ENCODE measurements around the gene GCH1. TPM values are rescaled to one million over a fixed set of nuclear protein-coding genes. Genes with fewer than 3 reads are reported as not detected.

The GCH1 gene
- total RNA-seq, 1 donor from 2014 or later = 1.7 TPM

- H3K36me3 ChIP-seq = no peaks in the 10 kb centered on the region
- no peak for DNase-seq
- H3K27me3 ChIP-seq (ENCODE audit: low read depth) = no peaks in the 10 kb centered on the region
- H3K4me3 ChIP-seq = no peak overlapping the region
- no peak overlapping the region for H3K27ac ChIP-seq (replicated peaks)
- H3K4me1 ChIP-seq = no peaks in the 10 kb centered on the region
- peaks cover 10% of the 10 kb centered on the region for H3K9me3 ChIP-seq (replicated peaks)
- no peak for TF ChIP-seq CTCF (IDR thresholded peaks at IDR 0.05; ENCODE audit: borderline replicate concordance)
- intact Hi-C loops (cut with micrococcal nuclease) = no loop called here
These were observed 84.2 kb downstream of the GCH1 start for GRCh38 chr14:54818201-54819133.

- Histone ChIP-seq H3K4me3 (no peak overlapping the region), H3K36me3 (no peaks in the 10 kb centered on the region), H3K27ac (replicated peaks) (no peak overlapping the region), H3K27me3 (ENCODE audit: low read depth) (no peaks in the 10 kb centered on the region), H3K9me3 (replicated peaks) (peaks cover under 1% of the 10 kb centered on the region), H3K4me1 (no peaks in the 10 kb centered on the region)
- DNase-seq = no peak
- no peak for TF ChIP-seq CTCF (IDR thresholded peaks at IDR 0.05; ENCODE audit: borderline replicate concordance)
- intact Hi-C loops (cut with micrococcal nuclease) = no loop called here
These were observed 85.1 kb downstream of the GCH1 start for GRCh38 chr14:54817506-54817905.

GRCh38 chr14:54816450-54816849 is 86.2 kb downstream of the GCH1 start:
- intact Hi-C loops (cut with micrococcal nuclease) = no loop called here
- H3K27me3 ChIP-seq (ENCODE audit: low read depth) = no peaks in the 10 kb centered on the region
- H3K27ac ChIP-seq (replicated peaks) = no peak overlapping the region
- H3K4me3 ChIP-seq = no peak overlapping the region
- no peak for TF ChIP-seq CTCF (IDR thresholded peaks at IDR 0.05; ENCODE audit: borderline replicate concordance)
- H3K4me1 ChIP-seq = no peaks in the 10 kb centered on the region
- DNase-seq = no peak
- H3K36me3 ChIP-seq = no peaks in the 10 kb centered on the region
- H3K9me3 ChIP-seq (replicated peaks) = no peaks in the 10 kb centered on the region

GRCh38 chr14:54815515-54815914 is 87.1 kb downstream of the GCH1 start:
- H3K9me3 ChIP-seq (replicated peaks) = no peaks in the 10 kb centered on the region
- H3K4me3 ChIP-seq = no peak overlapping the region
- no peak for TF ChIP-seq CTCF (IDR thresholded peaks at IDR 0.05; ENCODE audit: borderline replicate concordance)
- no peaks in the 10 kb centered on the region for H3K36me3 ChIP-seq
- intact Hi-C loops (cut with micrococcal nuclease) = no loop called here
- DNase-seq = no peak
- H3K27ac ChIP-seq (replicated peaks) = no peak overlapping the region
- no peaks in the 10 kb centered on the region for H3K4me1 ChIP-seq
- H3K27me3 ChIP-seq (ENCODE audit: low read depth) = no peaks in the 10 kb centered on the region

GRCh38 chr14:54815016-54815415 is 87.6 kb downstream of the GCH1 start:
- DNase-seq = no peak

More at GRCh38 chr14:54815016-54815415, 87.6 kb downstream of the GCH1 start:
- Histone ChIP-seq H3K4me1 (no peaks in the 10 kb centered on the region), H3K4me3 (no peak overlapping the region), H3K27ac (replicated peaks) (no peak overlapping the region), H3K9me3 (replicated peaks) (no peaks in the 10 kb centered on the region), H3K36me3 (no peaks in the 10 kb centered on the region), H3K27me3 (ENCODE audit: low read depth) (no peaks in the 10 kb centered on the region)
- no peak for TF ChIP-seq CTCF (IDR thresholded peaks at IDR 0.05; ENCODE audit: borderline replicate concordance)
- intact Hi-C loops (cut with micrococcal nuclease) = no loop called here

Measured in left ventricle myocardium inferior (tissue), 1 donor.